Pulmonary artery endothelial cell (primary cell): ENCODE measurements around the gene LARP1. TPM values are rescaled to one million over a fixed set of nuclear protein-coding genes. Genes with fewer than 3 reads are reported as not detected.
"Not testable (repeated sequence)": the region's sequence is repeated elsewhere in the genome, so short reads cannot be mapped to it uniquely, and the experiment has no call there.

Source experiments
- DNase-seq: peaks from one replicate; pipeline ENCODE4 v3.0.0-alpha.2; 2011; ENCODE audit warnings: low read depth, low spot score
- total RNA-seq: library from RNA; depleted of rRNA; stranded (reverse); fragments of >200 nt; gene quantifications from 2 replicates; pipeline ENCODE4 v1.2.3, GENCODE V29; 2014

LARP1 gene
- 54.3 and 72.1 TPM in 2 replicates for total RNA-seq

- DNase-seq, result no peak
These were observed at the start of gene LARP1 for GRCh38 chr5:154755361-154756008. Gene LARP1 (plus strand): TSS chr5:154755377. CDS start chr5:154755758, 381 bp downstream.

- DNase-seq, result no peak
These were observed 48.8 kb upstream of the LARP1 start for GRCh38 chr5:154706416-154706815.

GRCh38 chr5:154707641-154708040 is 47.5 kb upstream of the LARP1 start:
- no peak for DNase-seq

- no peak for DNase-seq
These were observed 47.0 kb upstream of the LARP1 start for GRCh38 chr5:154708207-154708606.

GRCh38 chr5:154708846-154709245 is 46.3 kb upstream of the LARP1 start:
- no peak for DNase-seq

- DNase-seq, result no peak
These were observed 45.5 kb upstream of the LARP1 start for GRCh38 chr5:154709368-154710305.

- no peak for DNase-seq
These were observed 42.4 kb upstream of the LARP1 start for GRCh38 chr5:154712518-154713437.

GRCh38 chr5:154713615-154714125 is 41.5 kb upstream of the LARP1 start:
- no peak for DNase-seq

- peak; percentile 27 for DNase-seq
These were observed 40.8 kb upstream of the LARP1 start for GRCh38 chr5:154714266-154714986.

- DNase-seq, result no peak
These were observed 33.6 kb upstream of the LARP1 start for GRCh38 chr5:154721481-154722058.

GRCh38 chr5:154722097-154722496 is 33.1 kb upstream of the LARP1 start:
- DNase-seq, result no peak

- no peak for DNase-seq
These were observed 32.2 kb upstream of the LARP1 start for GRCh38 chr5:154722936-154723335.

GRCh38 chr5:154723740-154724505 is 31.3 kb upstream of the LARP1 start:
- no peak for DNase-seq

GRCh38 chr5:154727361-154727760 is 27.8 kb upstream of the LARP1 start:
- DNase-seq, result no peak

GRCh38 chr5:154728939-154729588 is 26.1 kb upstream of the LARP1 start:
- DNase-seq, result no peak

GRCh38 chr5:154729613-154730012 is 25.6 kb upstream of the LARP1 start:
- no peak for DNase-seq

- DNase-seq, result not testable (repeated sequence)
These were observed 24.4 kb upstream of the LARP1 start for GRCh38 chr5:154730761-154731160.

GRCh38 chr5:154732212-154732611 is 23.0 kb upstream of the LARP1 start:
- no peak for DNase-seq
